HepG2 (cell line): ENCODE data around the gene POLR1H. TPM values are rescaled to one million over a fixed set of nuclear protein-coding genes. Genes with fewer than 3 reads are reported as not detected.

Experiments used
- CSRNP1 ChIP-seq: sonication (generic); formaldehyde crosslinking; IDR thresholded peaks from 2 replicates; pipeline ENCODE4 v1.8.1; 2023; ENCODE audit warnings: mild to moderate bottlenecking, missing genetic modification reagents
- HNF1B ChIP-seq: sonication (generic); formaldehyde crosslinking; IDR thresholded peaks from 2 replicates; pipeline ENCODE4 v1.5.1; 2020; ENCODE audit warnings: mild to moderate bottlenecking, moderate library complexity, missing genetic modification reagents
- JUNB ChIP-seq: sonication (generic); formaldehyde crosslinking; IDR thresholded peaks from 2 replicates; pipeline ENCODE4 v1.8.0; 2022; ENCODE audit warnings: missing genetic modification reagents, mild to moderate bottlenecking, borderline replicate concordance
- KDM5A ChIP-seq: fragments of 200-600 bp; sonication (generic); IDR thresholded peaks from 2 replicates; pipeline ENCODE4 v1.7.0; 2018; ENCODE audit warnings: antibody characterized with exemption, mild to moderate bottlenecking, low read length, borderline replicate concordance
- KLF16 ChIP-seq, 2 experiments: sonication (generic) in 1 of 2; formaldehyde crosslinking in 1 of 2; IDR thresholded peaks; 2 replicates each; pipeline versions ENCODE4 v1.6.1 to v1.8.0; 2016 to 2023; ENCODE audit warnings: missing genetic modification reagents in 2 of 2, missing compliant biosample characterization in 1 of 2
- MNT ChIP-seq: fragments of 450-650 bp; IDR thresholded peaks from 2 replicates; pipeline ENCODE4 v1.6.1; 2016
- NCOR1 ChIP-seq: fragments of 200-600 bp; sonication (generic); IDR thresholded peaks from 2 replicates; pipeline ENCODE4 v1.7.0; 2017; ENCODE audit warnings: antibody characterized with exemption, low read length, borderline replicate concordance
- PATZ1 ChIP-seq: sonication (generic); formaldehyde crosslinking; IDR thresholded peaks from 2 replicates; pipeline ENCODE4 v1.4.0; 2020; ENCODE audit warnings: missing genetic modification reagents
- ZNF510 ChIP-seq: sonication (generic); formaldehyde crosslinking; IDR thresholded peaks from 2 replicates; pipeline ENCODE4 v1.4.0; 2020; ENCODE audit warnings: low read depth, mild to moderate bottlenecking, missing genetic modification reagents
- ZNF747 ChIP-seq: sonication (generic); formaldehyde crosslinking; IDR thresholded peaks from 2 replicates; pipeline ENCODE4 v1.8.1; 2023; ENCODE audit warnings: missing genetic modification reagents, mild to moderate bottlenecking, borderline replicate concordance
- polyA plus RNA-seq, 8 experiments: library from polyadenylated mRNA; depleted of rRNA in 3 of 8; stranded (reverse) in 7 of 8; unstranded in 1 of 8; fragments of >200 nt; fragmentation: Illumina TruSeq in 4 of 8; extraction: Trizol in 4 of 8; gene quantifications; 2 replicates each; pipeline versions ENCODE4 v1.2.1 to v1.2.3, GENCODE V29; 2011 to 2016; ENCODE audit warnings: low read depth in 4 of 8, missing spikeins in 1 of 8, mixed read lengths in 1 of 8; ENCODE audit not compliant: insufficient read depth in 1 of 8
- total RNA-seq, 5 experiments: library from RNA; depleted of rRNA; stranded (reverse); fragments of >200 nt; fragmentation: Illumina TruSeq; extraction: Trizol; gene quantifications; 2 replicates each; pipeline ENCODE4 v1.2.3, GENCODE V29; 2016; ENCODE audit warnings: low read depth in 1 of 5

Gene POLR1H
- total and polyA plus RNA-seq, 2 of the 13 experiments (the other 11 are each of a cell fraction or from before 2014, with no cell fraction given) = 61.4 to 79.8 TPM

- TF ChIP-seq HNF1B (CRISPR knock-in tag) (no peak), JUNB (CRISPR knock-in tag) (no peak), ZNF510 (CRISPR knock-in tag) (peak; percentile 6; the same call in 1 of the 2 replicates), NCOR1 (0 out of 2 replicates have a peak, but pooled peaks have one; percentile 4), PATZ1 (CRISPR knock-in tag) (peak; percentile 4; the same call in 1 of the 2 replicates), KDM5A (peak; percentile 47), MNT (peak; percentile 5; the same call in 1 of the 2 replicates), CSRNP1 (CRISPR knock-in tag) (peak; percentile 72; the same call in 1 of the 2 replicates), KLF16 (CRISPR knock-in tag; IDR thresholded peaks at IDR 0.05) (0 out of 4 replicates have a peak, but pooled peaks of 1 of the 2 experiments have one; percentile 39), ZNF747 (CRISPR knock-in tag) (0 out of 2 replicates have a peak, but pooled peaks have one; percentile 5)
Observed at GRCh38 chr6:30067460-30068139, 6.5 kb downstream of the POLR1H start (continued).
